Measurements from ENCODE around the gene DPH1.

GRCh38 chr17:2029911-2030778, at the start of gene DPH1:
- TF ChIP-seq CTCF (IDR thresholded peaks at IDR 0.05 in 8 of 11, conservative IDR thresholded peaks at IDR 0.05 in 3 of 11) = peak in 2 of 11 experiments; percentile 55 to 61
- TF ChIP-seq POLR2A (IDR thresholded peaks at IDR 0.05) = peak in 1 of 3 donors; percentile 55

Measured in spleen (tissue), 7 donors.